PC-9 (cell line): ENCODE measurements around the gene SERTAD1.

Experiments
- EZH2 ChIP-seq: fragments of 200-600 bp; sonication (generic); IDR thresholded peaks from 2 replicates; pipeline ENCODE4 v1.8.0; 2017; ENCODE audit warnings: antibody characterized with exemption, low read depth
- TF ChIP-seq, protein P1 (sequence below): fragments of 200-600 bp; sonication (generic); conservative IDR thresholded peaks from 2 replicates; pipeline ENCODE4 v1.6.1; 2017; ENCODE audit warnings: mixed run types, antibody characterized with exemption, mild to moderate bottlenecking, moderate library complexity

DNA sequence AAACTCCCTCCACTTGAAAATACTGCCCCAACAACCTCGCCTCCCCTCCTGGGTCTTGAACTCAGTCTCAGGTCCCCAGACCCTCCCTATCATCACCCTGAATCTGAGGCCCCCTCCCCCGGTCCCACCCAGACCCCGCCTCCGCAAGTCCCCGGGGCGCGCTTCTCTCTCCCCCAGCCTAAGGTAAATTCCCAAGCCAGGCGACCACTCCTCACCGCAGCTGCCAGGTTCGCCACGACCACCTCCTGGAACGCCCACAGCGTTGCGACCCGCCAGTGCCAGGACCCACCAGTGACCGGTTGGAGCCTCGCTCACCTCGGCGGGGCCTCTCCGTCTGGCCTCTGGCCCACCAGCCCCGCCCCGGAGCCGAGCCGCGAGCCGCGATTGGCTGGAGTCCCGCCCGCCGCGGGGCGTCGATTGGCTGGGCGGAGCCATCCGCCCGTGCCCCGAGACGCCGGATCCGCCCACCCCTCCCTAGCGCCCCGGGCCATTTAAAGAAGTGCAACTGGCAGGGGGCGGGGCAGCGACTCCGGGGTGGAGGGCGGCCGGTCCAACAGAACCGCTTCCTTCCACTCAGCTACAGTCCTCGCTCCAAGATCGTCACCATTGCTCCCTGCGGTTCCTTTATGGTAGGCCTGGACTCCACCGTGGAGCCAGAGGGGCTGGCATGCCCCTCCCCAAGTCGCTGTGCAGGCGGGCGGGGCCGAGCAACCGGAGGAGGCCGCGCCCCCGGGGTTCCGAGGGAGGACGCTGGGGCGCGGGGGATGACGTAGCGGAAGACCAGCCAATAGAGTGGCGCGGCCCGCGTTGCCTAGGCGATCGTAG lies 18.4 kb upstream of the SERTAD1 start, which contains the start of gene SERTAD3:
- TF ChIP-seq, protein P1, sequence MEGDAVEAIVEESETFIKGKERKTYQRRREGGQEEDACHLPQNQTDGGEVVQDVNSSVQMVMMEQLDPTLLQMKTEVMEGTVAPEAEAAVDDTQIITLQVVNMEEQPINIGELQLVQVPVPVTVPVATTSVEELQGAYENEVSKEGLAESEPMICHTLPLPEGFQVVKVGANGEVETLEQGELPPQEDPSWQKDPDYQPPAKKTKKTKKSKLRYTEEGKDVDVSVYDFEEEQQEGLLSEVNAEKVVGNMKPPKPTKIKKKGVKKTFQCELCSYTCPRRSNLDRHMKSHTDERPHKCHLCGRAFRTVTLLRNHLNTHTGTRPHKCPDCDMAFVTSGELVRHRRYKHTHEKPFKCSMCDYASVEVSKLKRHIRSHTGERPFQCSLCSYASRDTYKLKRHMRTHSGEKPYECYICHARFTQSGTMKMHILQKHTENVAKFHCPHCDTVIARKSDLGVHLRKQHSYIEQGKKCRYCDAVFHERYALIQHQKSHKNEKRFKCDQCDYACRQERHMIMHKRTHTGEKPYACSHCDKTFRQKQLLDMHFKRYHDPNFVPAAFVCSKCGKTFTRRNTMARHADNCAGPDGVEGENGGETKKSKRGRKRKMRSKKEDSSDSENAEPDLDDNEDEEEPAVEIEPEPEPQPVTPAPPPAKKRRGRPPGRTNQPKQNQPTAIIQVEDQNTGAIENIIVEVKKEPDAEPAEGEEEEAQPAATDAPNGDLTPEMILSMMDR, result no peak
- no peak for TF ChIP-seq EZH2
